ENCODE results near the gene PCK2. TPM values are rescaled to one million over a fixed set of nuclear protein-coding genes. Genes with fewer than 3 reads are reported as not detected.

The PCK2 gene
- total and polyA plus RNA-seq, 2 of the 8 experiments (the other 6 are each of a cell fraction or from before 2014, with no cell fraction given) = 81.9 to 115 TPM

DNA sequence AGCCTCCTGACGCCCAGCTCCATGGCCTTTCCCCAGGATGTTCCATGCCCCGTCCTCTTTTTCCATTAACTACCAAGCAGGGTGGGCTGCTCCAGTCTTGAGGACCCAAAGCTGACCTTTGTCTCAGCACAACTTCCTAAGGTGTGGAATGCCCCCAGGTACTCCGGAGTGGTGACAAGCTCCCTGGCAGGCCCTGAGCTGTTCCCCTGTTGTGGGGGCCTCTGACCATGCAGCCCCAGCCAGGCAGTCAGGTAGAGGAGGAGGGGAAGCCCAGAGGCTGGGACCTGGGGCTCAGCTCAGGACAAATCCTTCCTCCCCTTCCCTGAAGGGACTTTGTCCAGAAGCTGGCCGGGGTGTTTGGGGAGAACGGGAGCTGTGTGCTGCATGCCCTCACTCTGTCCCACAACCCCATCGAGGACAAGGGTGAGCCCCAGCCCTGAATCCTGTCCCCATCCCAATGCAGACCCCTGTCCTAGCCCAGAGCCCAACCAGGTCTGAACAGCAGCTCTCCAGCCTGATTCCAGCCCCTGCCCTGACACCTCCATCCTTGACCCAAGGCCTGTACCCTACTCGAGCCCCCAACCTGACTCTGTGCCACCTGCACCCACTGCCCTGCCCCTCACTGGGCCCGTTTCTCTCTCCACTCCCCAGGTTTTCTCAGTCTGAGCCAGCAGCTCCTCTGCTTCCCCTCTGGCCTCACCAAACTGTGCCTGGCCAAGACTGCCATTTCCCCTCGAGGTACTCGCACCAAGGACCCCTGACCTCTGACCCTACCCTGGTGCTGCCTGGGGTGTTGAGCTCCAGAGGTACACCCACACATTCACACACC lies 37.9 kb upstream of the PCK2 start:
- DNase-seq (ENCODE audit: low read depth in 1 of 2, low spot score in 2 of 2) (no peak), FAIRE-seq (no peak)
- POLR2A ChIA-PET (ENCODE audit: partially characterized antibody) = interaction anchor here (0.9 to 6.5 kb wide), 11 partner anchors 13 to 104 kb away, joined by 4 to 97 read pairs (median 5); partner anchors contain the start of genes DCAF11, EMC9, NRL and PCK2
- TF ChIP-seq EZH2 (IDR thresholded peaks at IDR 0.05; ENCODE audit: low read depth, low read length, severe bottlenecking) = no peak
- TF ChIP-seq POLR2AphosphoS5 (IDR thresholded peaks at IDR 0.05; ENCODE audit: low read depth, low read length) = no peak
- TF ChIP-seq CTBP2 (IDR thresholded peaks at IDR 0.05; ENCODE audit: borderline replicate concordance, insufficient read depth, insufficient read length, low read length) = no peak
- no peak for TF ChIP-seq RAD21 (IDR thresholded peaks at IDR 0.05 in 1 of 2, conservative IDR thresholded peaks at IDR 0.05 in 1 of 2; ENCODE audit: low read depth in 2 of 2, low read length in 2 of 2)
- TF ChIP-seq NANOG (IDR thresholded peaks at IDR 0.05; ENCODE audit: insufficient read depth, low read depth, low read length, poor library complexity, severe bottlenecking) = no peak
- TF ChIP-seq KDM1A (IDR thresholded peaks at IDR 0.05; ENCODE audit: borderline replicate concordance, low read length) = no peak
- TF ChIP-seq EP300 (IDR thresholded peaks at IDR 0.05; ENCODE audit: borderline replicate concordance in 1 of 2, low read depth in 2 of 2, low read length in 2 of 2) = no peak
- no peak for TF ChIP-seq KDM4A (IDR thresholded peaks at IDR 0.05; ENCODE audit: low read depth, low read length, severe bottlenecking)
- TF ChIP-seq JUN (IDR thresholded peaks at IDR 0.05; ENCODE audit: low read depth, low read length) = no peak
- TF ChIP-seq CBX8 (IDR thresholded peaks at IDR 0.05; ENCODE audit: borderline replicate concordance, low read depth, low read length) = no peak

More for the DNA sequence above, 37.9 kb upstream of the PCK2 start:
- no peaks in the 10 kb centered on the region for H3K79me2 ChIP-seq (ENCODE audit: control insufficient read depth in 1 of 2, insufficient read depth in 2 of 2, low read length in 2 of 2)
- no peak overlapping the region for H2BK15ac ChIP-seq (ENCODE audit: low read length)
- peaks cover 0 to 9% (median 6%) of the 10 kb centered on the region in 4 experiments; a peak in 5 of 7 replicates for H3K4me1 ChIP-seq (replicated peaks in 1 of 4; ENCODE audit: control insufficient read depth in 3 of 4, insufficient read depth in 4 of 4, low read length in 3 of 4)
- CTCF ChIA-PET (ENCODE audit: partially characterized antibody) = interaction anchor here (0.6 to 9.6 kb wide), 20 partner anchors 9 to 467 kb away, joined by 3 to 234 read pairs (median 12); partner anchors contain the start of genes DCAF11, EMC9, NRL and PCK2
- peaks cover 2% of the 10 kb centered on the region in 2 experiments for H4K20me1 ChIP-seq (replicated peaks in 1 of 2; ENCODE audit: control insufficient read depth in 1 of 2, insufficient read depth in 2 of 2, low read length in 2 of 2)
- H3K9ac ChIP-seq (replicated peaks in 1 of 4; ENCODE audit: extremely low read depth in 1 of 4, low read depth in 3 of 4, low read length in 3 of 4) = no peak overlapping the region
- H4K91ac ChIP-seq (replicated peaks; ENCODE audit: insufficient read length, low read length) = no peak overlapping the region
- H2BK12ac ChIP-seq (ENCODE audit: low read depth, low read length) = no peak overlapping the region
- no peak overlapping the region for H3K27ac ChIP-seq (ENCODE audit: low read depth, low read length)
- no peak overlapping the region for H2AFZ ChIP-seq (ENCODE audit: low read length)
- H2BK5ac ChIP-seq (ENCODE audit: low read depth, low read length) = no peak overlapping the region; the same call in 1 of the 2 replicates
- no peak overlapping the region for H2AK5ac ChIP-seq (ENCODE audit: low read depth, low read length)
- H3K4me3 ChIP-seq (ENCODE audit: extremely low read depth in 1 of 4, insufficient read depth in 2 of 4, low read depth in 3 of 4, low read length in 4 of 4) = no peak overlapping the region
- H4K5ac ChIP-seq (ENCODE audit: insufficient read length, low read depth, low read length) = no peak overlapping the region
- H3K23ac ChIP-seq (ENCODE audit: insufficient read length) = no peak overlapping the region
- H2BK20ac ChIP-seq (ENCODE audit: low read length) = no peak overlapping the region
- no peak overlapping the region for H4K8ac ChIP-seq (ENCODE audit: extremely low read depth, insufficient read depth, low read length)
- no peaks in the 10 kb centered on the region for H3K79me1 ChIP-seq (ENCODE audit: low read depth, low read length)
- H3K23me2 ChIP-seq (ENCODE audit: low read depth, low read length) = peaks cover 9% of the 10 kb centered on the region
- no peaks in the 10 kb centered on the region for H3K27me3 ChIP-seq (replicated peaks in 1 of 4; ENCODE audit: control insufficient read depth in 3 of 4, extremely low read depth in 1 of 4, insufficient read depth in 3 of 4, low read length in 3 of 4)
- H3K9me3 ChIP-seq (ENCODE audit: insufficient read depth in 2 of 2, low read depth in 1 of 2, low read length in 1 of 2) = no peaks in the 10 kb centered on the region
- no peak overlapping the region for H3K4me2 ChIP-seq (ENCODE audit: insufficient read depth in 1 of 2, low read depth in 2 of 2, low read length in 2 of 2)
- no peak overlapping the region for H3K18ac ChIP-seq (ENCODE audit: extremely low read depth, low read length)
- no peak overlapping the region for H2BK120ac ChIP-seq (replicated peaks; ENCODE audit: low read depth, low read length)
- WGBS, 2 experiments (ENCODE audit: extremely low coverage in 1 of 2, insufficient coverage in 1 of 2, insufficient read length in 1 of 2, insufficient replicate concordance in 2 of 2, low coverage in 1 of 2, low lambda C conversion rate in 2 of 2, missing lambda C conversion rate in 1 of 2) = 80% methylated on average over 10 of the region's 10 CpGs; no CpG with 5 or more reads in 1 of the 2 experiments
- no peak overlapping the region for H3K4ac ChIP-seq (replicated peaks; ENCODE audit: insufficient read length, low read depth, low read length)
- H3K56ac ChIP-seq (replicated peaks; ENCODE audit: insufficient read length, low read depth, low read length) = no peak overlapping the region
- no peak overlapping the region for H3K14ac ChIP-seq (ENCODE audit: insufficient read length)
- H3K36me3 ChIP-seq (ENCODE audit: control insufficient read depth in 2 of 4, insufficient read depth in 4 of 4, low read length in 3 of 4) = no peaks in the 10 kb centered on the region; a peak in 1 of 8 replicates

Measured in H1 (cell line).